Stimulated activated CD8-positive, alpha-beta memory T cell treated with anti-CD3 and anti-CD28 coated beads, Interleukin-7, amount 100 ng/mL, for 48 hours (primary cell): ENCODE data around the gene CDX2.
"Not testable (repeated sequence)": the region's sequence is repeated elsewhere in the genome, so short reads cannot be mapped to it uniquely, and the experiment has no call there.

Experiments
- DNase-seq, 2 donors: peaks; one replicate each; pipeline ENCODE4 v3.0.0-alpha.2; 2020; ENCODE audit warnings: low read depth in 1 of 2; ENCODE audit errors: extremely low read depth in 1 of 2

Gene CDX2

GRCh38 chr13:27965740-27966640 lies 3.1 kb downstream of the CDX2 start:
- DNase-seq = no peak

- DNase-seq = no peak
Measured at GRCh38 chr13:27965343-27965739, 3.8 kb downstream of the CDX2 start.

- DNase-seq = no peak
Measured at GRCh38 chr13:27964741-27965323, 4.3 kb downstream of the CDX2 start.

GRCh38 chr13:27964206-27964605 lies 4.9 kb downstream of the CDX2 start:
- DNase-seq = not testable (repeated sequence)

- DNase-seq = no peak
Measured at GRCh38 chr13:27963491-27963890, 5.6 kb downstream of the CDX2 start.

- no peak for DNase-seq
Measured at GRCh38 chr13:27962982-27963381, 6.1 kb downstream of the CDX2 start.

GRCh38 chr13:27962128-27962841 lies 6.8 kb downstream of the CDX2 start:
- no peak for DNase-seq

GRCh38 chr13:27961227-27962085 lies 7.7 kb downstream of the CDX2 start:
- DNase-seq = no peak

GRCh38 chr13:27960362-27961226 lies 8.5 kb downstream of the CDX2 start:
- no peak for DNase-seq

- no peak for DNase-seq
Measured at GRCh38 chr13:27959976-27960361, 9.1 kb downstream of the CDX2 start.

- no peak for DNase-seq
Measured at GRCh38 chr13:27956576-27957300, 12.4 kb downstream of the CDX2 start.

- DNase-seq = no peak
Measured at GRCh38 chr13:27955014-27955591, 14.0 kb downstream of the CDX2 start.

- DNase-seq = no peak
Measured at GRCh38 chr13:27954406-27954851, 14.7 kb downstream of the CDX2 start.

- peak in 1 of 2 donors; percentile 32 for DNase-seq
Measured at GRCh38 chr13:27953676-27954405, 15.3 kb downstream of the CDX2 start.

- DNase-seq = no peak
Measured at GRCh38 chr13:27952876-27953675, 16.0 kb downstream of the CDX2 start.

GRCh38 chr13:27942972-27943371 lies 26.1 kb downstream of the CDX2 start:
- DNase-seq = no peak

- DNase-seq = no peak
Measured at GRCh38 chr13:27933580-27934328, 35.4 kb downstream of the CDX2 start.
